Activated T-helper 17 cell treated with anti-CD3 and anti-CD28 coated beads, Interleukin-2, amount 50 U/mL, for 72 hours (primary cell): Measurements from ENCODE around the gene PPIF. TPM values are rescaled to one million over a fixed set of nuclear protein-coding genes. Genes with fewer than 3 reads are reported as not detected.
A peak's percentile ranks its signal among the peaks of the same experiment; 100 is the strongest.

ENCODE experiments used
- ATAC-seq: fragments of 150-1000 bp; cut with Tn5 transposase; replicated peaks from 2 replicates; pipeline ENCODE4 v1.10.0; 2021; ENCODE audit warnings: mild to moderate bottlenecking, moderate library complexity
- H3K27ac Mint-ChIP-seq: one replicate; pipeline ENCODE4 v1.8.0; 2022; ENCODE audit warnings: mixed read lengths
- H3K27me3 Mint-ChIP-seq: one replicate; pipeline ENCODE4 v1.8.0; 2022; ENCODE audit warnings: mixed read lengths
- H3K36me3 Mint-ChIP-seq: one replicate; pipeline ENCODE4 v1.8.0; 2022; ENCODE audit warnings: low read depth, mild to moderate bottlenecking, mixed read lengths
- H3K4me1 Mint-ChIP-seq: one replicate; pipeline ENCODE4 v1.8.0; 2022; ENCODE audit warnings: mixed read lengths
- H3K4me3 Mint-ChIP-seq: one replicate; pipeline ENCODE4 v1.8.0; 2022; ENCODE audit warnings: mild to moderate bottlenecking, mixed read lengths
- H3K9me3 Mint-ChIP-seq: one replicate; pipeline ENCODE4 v1.8.0; 2022; ENCODE audit warnings: mixed read lengths
- total RNA-seq, 2 donors: library from RNA; stranded (reverse); gene quantifications; one replicate each; pipeline ENCODE4 v1.2.3, GENCODE V29; 2022

The PPIF gene
- 100 to 1,000 TPM in 1 of 2 donors, 10 to 100 TPM in 1; 73.7 to 170 TPM for total RNA-seq

DNA sequence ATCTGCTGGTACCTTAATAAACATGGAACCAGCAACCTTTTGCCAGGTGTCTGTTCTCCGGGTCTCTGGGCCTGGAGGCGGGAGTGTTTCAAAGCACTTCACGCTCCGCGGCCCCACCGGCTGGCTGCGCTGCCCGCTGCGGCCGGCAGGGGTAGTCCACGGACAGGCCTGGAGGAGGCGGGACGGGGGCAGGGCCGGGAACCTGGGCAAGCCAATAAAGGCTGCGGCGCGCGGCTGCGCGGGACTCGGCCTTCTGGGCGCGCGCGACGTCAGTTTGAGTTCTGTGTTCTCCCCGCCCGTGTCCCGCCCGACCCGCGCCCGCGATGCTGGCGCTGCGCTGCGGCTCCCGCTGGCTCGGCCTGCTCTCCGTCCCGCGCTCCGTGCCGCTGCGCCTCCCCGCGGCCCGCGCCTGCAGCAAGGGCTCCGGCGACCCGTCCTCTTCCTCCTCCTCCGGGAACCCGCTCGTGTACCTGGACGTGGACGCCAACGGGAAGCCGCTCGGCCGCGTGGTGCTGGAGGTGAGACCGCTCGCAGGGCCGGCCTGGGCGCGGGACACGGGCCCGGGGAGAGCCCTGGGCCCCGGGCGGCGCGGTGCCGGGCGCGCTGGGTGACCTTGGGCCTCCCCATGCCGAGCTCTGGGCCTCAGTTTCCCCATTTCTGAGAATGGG, at the start of gene PPIF:
Gene PPIF (plus strand): TSS at position 244 of the 668 bp plus-strand sequence. CDS start 80 bp downstream, at position 324.
- ATAC-seq = peak; percentile 93
- Mint-ChIP-seq H3K9me3 (no peaks in the 10 kb centered on the region), H3K4me3 (peak within 1 kb of the TSS; percentile 91), H3K36me3 (peaks cover 45% of the 10 kb centered on the region), H3K4me1 (peaks cover 9% of the 10 kb centered on the region), H3K27ac (peak within 1 kb of the TSS; percentile 94), H3K27me3 (no peaks in the 10 kb centered on the region)

DNA sequence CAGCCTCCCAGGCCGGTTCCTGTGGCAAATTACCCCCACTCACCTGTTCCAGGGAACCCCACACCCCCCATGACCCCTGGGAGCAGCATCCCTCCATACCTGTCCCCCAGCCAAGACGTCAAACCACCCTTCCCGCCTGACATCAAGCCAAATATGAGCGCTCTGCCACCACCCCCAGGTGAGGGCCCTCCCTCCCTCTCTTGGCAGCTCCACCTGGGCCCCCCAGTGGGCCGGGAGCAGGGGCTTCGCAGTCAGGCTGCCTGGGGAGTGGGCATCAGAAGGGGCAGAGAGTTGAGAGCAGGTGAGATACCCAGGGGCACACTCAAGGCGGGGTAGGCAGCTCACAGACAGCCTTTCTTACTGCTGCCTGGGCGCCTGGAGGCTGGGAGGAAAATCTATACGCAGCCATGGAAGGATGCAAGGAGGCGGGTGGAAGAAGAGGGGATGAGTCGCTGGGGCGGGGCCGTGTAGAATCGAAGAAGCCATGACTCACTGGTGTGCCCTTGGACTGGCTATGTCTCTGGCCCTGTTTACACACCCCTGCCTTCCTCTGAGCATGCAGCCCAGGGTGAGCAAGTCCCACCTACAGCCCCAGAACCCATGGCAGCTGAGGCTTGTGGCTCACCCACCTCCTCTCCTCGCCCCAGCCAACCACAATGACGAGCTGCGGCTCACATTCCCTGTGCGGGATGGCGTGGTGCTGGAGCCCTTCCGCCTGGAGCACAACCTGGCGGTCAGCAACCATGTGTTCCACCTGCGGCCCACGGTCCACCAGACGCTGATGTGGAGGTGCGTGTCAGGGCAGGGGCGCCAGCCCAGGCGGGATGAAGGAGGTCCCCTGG, 48.6 kb upstream of the PPIF start:
- Mint-ChIP-seq H3K4me3 (no peak overlapping the region), H3K27ac (peak overlapping the region; percentile 46), H3K36me3 (peaks cover 95% of the 10 kb centered on the region), H3K4me1 (peaks cover 12% of the 10 kb centered on the region), H3K9me3 (no peaks in the 10 kb centered on the region), H3K27me3 (no peaks in the 10 kb centered on the region)
- peak; percentile 95 for ATAC-seq

DNA sequence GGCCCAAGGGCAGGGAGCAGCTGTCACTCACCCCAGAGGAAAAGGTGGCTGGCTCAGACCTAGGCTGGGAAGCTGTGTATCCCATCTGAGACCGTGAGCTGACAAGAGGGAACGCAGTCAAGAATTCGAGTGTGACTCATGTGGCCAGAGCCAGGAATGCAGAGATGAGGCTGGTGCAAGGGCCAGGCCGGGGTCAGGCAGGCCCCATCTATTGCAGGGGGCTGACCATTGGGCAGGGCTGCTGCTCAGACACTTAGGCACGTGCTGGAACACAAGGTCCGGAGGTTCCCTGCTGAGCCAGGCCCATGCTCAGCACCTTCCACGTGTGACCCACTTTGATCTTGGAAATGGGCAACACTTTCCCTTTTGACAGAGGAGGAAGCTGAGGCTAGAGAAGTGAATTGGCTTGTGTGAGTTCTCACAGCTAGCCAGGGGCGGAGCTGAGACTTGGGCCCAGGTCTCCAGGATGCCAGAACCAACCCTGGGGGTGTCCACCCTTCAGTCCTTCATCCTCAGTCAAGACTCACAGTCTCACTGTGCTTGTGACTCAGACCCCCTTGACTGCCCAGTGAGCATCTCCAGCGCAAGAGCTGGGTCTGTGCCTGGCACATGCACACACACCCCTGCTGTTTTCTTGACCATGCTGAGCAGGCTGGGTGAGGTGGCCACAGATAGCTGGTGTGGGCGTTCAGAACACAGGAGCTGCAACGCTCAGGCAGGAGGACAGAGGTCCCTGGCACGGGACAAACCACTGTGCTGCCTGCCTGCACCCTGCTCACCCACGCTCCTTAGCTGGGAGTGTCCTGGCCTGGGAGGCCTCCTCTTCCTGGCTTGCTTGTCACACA, 47.6 kb upstream of the PPIF start:
- no peak for ATAC-seq
- Mint-ChIP-seq H3K36me3 (peaks cover 95% of the 10 kb centered on the region), H3K4me3 (no peak overlapping the region), H3K9me3 (no peaks in the 10 kb centered on the region), H3K27me3 (no peaks in the 10 kb centered on the region), H3K27ac (peak overlapping the region; percentile 50), H3K4me1 (peaks cover 7% of the 10 kb centered on the region)

DNA sequence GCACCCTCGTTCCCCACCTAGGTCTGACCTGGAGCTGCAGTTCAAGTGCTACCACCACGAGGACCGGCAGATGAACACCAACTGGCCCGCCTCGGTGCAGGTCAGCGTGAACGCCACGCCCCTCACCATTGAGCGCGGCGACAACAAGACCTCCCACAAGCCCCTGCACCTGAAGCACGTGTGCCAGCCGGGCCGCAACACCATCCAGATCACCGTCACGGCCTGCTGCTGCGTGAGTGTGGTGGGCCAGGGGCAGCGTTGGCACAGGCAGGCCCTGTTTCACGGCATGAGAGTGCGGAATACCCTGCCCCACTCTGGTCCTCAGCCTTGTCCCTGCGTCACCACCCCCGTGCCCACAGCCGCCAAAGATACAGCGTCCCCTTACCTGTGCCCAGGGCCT, 46.6 kb upstream of the PPIF start:
- H3K27ac Mint-ChIP-seq = peak overlapping the region; percentile 1

DNA sequence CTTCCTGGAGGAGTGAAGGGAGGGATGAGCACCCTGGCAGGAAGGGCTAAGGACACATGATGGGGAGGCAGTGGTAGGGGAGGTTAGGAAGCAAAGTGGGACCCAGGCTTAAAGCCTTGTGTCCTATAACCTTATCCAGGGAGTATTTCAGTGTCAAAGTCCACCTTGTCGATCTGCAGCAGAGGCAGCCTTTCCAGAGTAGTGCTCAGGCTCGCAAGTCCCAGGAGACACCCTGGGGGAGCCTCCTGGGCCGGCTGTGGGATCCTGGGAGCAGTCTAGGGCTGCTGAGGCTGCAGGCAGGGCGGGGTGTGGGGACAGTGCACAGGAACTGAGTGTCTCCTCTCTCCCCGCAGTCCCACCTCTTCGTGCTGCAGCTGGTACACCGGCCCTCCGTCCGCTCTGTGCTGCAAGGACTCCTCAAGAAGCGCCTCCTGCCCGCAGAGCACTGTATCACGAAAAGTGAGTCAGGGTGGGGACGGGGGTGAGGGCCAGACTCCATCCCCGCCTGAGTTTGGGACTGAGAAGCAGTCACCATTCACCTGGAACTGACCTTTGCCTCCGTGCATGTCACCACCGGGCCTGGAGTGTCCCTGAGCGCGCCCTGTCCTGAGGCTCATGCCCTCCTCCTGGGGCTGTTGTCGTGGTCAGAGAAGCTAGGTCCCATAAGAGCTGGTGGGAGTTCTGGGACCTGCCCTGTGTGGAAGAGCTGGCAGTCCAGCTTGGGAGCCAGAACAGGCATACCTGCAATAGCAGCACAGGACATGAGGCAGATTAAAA, 45.3 kb upstream of the PPIF start:
- Mint-ChIP-seq H3K9me3 (no peaks in the 10 kb centered on the region), H3K36me3 (peaks cover 95% of the 10 kb centered on the region), H3K27me3 (no peaks in the 10 kb centered on the region), H3K4me3 (no peak overlapping the region), H3K4me1 (no peaks in the 10 kb centered on the region), H3K27ac (peak overlapping the region; percentile 1)
- ATAC-seq = no peak

More for the DNA sequence above, 46.6 kb upstream of the PPIF start:
- Mint-ChIP-seq H3K9me3 (no peaks in the 10 kb centered on the region), H3K36me3 (peaks cover 95% of the 10 kb centered on the region), H3K4me3 (no peak overlapping the region), H3K4me1 (peaks cover 2% of the 10 kb centered on the region), H3K27me3 (no peaks in the 10 kb centered on the region)
- ATAC-seq = no peak

DNA sequence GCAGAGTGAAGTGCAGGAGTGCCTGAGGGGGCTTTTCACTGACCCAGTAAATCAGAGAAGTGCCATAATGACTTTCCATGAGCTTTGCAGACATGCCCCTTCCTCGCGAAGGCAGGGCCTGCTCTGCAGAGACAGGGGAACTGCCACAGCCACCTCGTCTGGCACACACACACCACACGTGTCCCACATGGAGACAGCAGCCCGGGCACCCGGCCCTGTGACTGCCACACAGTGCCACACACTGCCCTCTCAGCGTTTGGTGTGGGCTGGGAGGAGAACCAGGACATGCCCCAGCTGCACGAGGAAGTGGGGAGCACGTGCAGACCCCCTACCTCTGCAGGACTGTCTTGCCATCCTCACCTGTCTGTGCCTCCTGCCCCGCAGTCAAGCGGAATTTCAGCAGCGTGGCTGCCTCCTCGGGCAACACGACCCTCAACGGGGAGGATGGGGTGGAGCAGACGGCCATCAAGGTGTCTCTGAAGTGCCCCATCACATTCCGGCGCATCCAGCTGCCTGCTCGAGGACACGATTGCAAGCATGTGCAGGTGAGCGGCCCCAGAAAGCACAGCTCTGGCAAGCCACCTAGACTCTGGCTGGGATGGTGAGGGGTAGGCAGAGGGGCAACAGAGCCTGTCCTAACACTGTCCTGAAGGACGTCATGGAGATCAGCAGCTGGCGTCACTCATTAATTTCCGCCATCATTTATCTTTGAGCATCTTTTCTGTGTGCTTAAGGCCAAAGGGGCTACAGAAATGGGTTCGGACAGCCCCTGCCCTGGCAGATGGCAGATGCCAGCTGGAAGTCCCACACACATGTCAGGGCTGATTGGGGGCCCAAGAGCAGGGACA, 43.4 kb upstream of the PPIF start:
- no peak for ATAC-seq
- H3K27ac Mint-ChIP-seq = peak overlapping the region; percentile 66
- H3K27me3 Mint-ChIP-seq = no peaks in the 10 kb centered on the region
- peaks cover 94% of the 10 kb centered on the region for H3K36me3 Mint-ChIP-seq
- H3K9me3 Mint-ChIP-seq = no peaks in the 10 kb centered on the region
- peaks cover 5% of the 10 kb centered on the region for H3K4me1 Mint-ChIP-seq
- H3K4me3 Mint-ChIP-seq = no peak overlapping the region

DNA sequence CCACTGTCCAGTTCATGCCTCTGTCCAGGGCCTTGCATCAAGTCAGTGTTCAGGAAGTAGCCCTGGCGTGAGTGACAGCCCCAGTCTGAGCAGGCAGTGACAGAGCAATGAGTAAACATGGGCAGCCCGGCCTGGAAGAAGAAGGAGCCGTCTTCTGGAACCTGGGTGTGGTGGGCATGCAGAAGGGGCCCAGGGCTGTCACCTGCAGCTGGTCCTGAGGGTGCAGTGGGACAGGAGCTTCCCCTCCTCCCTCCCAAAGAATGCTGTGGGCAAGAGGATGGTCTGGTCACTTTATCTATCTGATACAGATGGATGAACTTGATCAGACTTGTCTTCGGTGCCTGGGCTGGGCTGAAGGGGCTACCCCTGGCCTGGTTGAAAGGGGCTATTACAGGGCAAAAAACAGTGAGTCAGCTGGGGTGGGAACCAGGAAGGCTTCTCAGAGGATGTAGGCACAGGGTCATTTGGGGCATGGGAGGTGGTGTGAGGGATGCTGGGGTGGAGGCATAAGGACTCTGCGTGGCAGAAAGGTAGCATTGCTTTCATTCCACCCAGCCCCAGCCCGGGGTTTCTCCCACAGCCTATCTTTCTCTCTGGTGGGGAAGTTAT, 42.7 kb upstream of the PPIF start:
- Mint-ChIP-seq H3K36me3 (peaks cover 94% of the 10 kb centered on the region), H3K27ac (peak overlapping the region; percentile 66), H3K9me3 (no peaks in the 10 kb centered on the region), H3K4me3 (no peak overlapping the region), H3K27me3 (no peaks in the 10 kb centered on the region), H3K4me1 (peaks cover 5% of the 10 kb centered on the region)
- ATAC-seq = no peak

DNA sequence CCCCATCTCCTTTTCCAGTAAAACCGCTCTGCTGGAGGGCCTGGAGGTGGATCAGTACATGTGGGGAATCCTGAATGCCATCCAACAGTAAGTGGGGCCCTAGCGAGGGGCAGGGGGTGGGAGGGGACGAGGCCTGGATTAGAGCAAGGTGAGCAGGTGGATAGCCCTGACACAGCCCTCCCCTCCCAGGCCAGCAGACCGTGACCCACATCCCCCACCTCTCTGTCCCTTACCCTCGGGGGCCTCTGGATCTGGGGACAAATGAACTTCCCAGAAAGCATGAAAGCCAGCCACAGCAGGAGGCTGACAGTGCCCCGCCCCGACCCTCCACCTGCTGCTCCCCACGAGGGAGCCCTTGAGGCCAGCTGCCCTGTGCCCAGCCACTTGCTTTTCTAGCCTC, 41.8 kb upstream of the PPIF start:
- ATAC-seq = no peak
- H3K4me3 Mint-ChIP-seq = no peak overlapping the region
- H3K4me1 Mint-ChIP-seq = peaks cover 5% of the 10 kb centered on the region
- H3K27me3 Mint-ChIP-seq = no peaks in the 10 kb centered on the region
- H3K27ac Mint-ChIP-seq = no peak overlapping the region
- H3K36me3 Mint-ChIP-seq = peaks cover 89% of the 10 kb centered on the region
- H3K9me3 Mint-ChIP-seq = no peaks in the 10 kb centered on the region

DNA sequence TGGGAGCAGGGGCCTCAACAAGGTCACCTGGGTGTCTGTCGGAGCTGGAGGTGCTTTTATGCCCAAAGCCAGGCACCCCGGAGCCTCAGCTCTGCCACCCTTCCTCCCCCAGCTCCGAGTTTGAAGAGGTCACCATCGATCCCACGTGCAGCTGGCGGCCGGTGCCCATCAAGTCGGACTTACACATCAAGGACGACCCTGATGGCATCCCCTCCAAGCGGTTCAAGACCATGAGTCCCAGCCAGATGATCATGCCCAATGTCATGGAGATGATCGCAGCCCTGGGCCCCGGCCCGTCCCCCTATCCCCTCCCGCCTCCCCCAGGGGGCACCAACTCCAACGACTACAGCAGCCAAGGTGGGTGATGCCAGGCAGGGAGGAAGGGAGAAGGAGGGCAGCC, 41.3 kb upstream of the PPIF start:
- Mint-ChIP-seq H3K27ac (no peak overlapping the region), H3K27me3 (no peaks in the 10 kb centered on the region), H3K36me3 (peaks cover 88% of the 10 kb centered on the region), H3K4me3 (no peak overlapping the region), H3K9me3 (no peaks in the 10 kb centered on the region), H3K4me1 (peaks cover 5% of the 10 kb centered on the region)
- no peak for ATAC-seq

DNA sequence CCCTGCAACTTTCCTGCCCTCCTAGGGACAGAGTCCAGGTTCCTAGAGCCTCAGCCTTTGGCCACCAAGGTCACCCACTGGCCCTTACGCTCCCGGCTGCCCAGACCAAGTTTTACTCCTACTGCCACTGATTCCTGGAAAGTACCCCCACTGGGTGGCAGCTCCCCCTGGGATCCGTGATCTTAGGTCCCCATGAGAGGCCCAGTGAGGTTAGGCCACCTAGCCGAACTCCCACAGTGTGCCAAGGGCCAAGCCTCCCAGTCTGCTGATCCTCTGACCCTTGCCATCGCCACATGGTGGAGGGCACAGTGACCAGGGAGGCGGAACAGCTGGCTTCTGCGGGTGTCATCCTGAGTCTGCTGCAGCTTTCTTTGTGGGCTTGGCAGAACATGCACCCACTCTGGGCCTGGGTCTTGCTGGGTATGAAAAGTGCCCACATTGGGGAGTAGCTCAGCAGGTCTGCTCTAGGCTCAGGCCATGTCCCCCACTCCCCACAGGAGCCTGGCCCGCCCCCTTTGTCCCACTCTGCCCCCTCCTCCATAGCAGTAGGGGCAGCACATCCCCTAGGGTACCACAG, 40.5 kb upstream of the PPIF start:
- Mint-ChIP-seq H3K9me3 (no peaks in the 10 kb centered on the region), H3K36me3 (peaks cover 81% of the 10 kb centered on the region), H3K27me3 (no peaks in the 10 kb centered on the region), H3K4me3 (no peak overlapping the region), H3K27ac (no peak overlapping the region), H3K4me1 (peaks cover 5% of the 10 kb centered on the region)
- no peak for ATAC-seq

DNA sequence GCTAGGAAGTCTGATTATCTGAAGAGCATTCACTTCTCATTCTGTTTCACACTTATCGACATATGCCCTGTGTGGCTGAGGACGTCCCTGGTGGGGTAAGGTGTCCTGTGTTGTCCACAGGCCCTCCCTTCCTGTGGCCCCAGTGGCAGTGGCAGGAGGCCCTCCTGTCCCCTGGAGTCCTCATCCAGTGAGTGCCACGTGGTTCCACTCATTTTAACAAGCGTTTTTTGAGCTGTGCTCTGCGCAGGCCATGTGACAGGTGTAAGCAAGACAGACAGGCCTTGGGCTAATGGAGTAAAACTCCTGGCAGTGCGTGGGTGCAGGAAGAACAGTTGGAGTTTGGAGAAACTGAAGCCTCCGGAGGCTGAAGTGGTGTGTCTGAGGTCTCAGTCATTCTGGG, 39.3 kb upstream of the PPIF start:
- Mint-ChIP-seq H3K36me3 (peaks cover 78% of the 10 kb centered on the region), H3K4me3 (no peak overlapping the region), H3K27me3 (no peaks in the 10 kb centered on the region), H3K27ac (peak overlapping the region; percentile 31), H3K4me1 (peaks cover 5% of the 10 kb centered on the region), H3K9me3 (no peaks in the 10 kb centered on the region)
- no peak for ATAC-seq

DNA sequence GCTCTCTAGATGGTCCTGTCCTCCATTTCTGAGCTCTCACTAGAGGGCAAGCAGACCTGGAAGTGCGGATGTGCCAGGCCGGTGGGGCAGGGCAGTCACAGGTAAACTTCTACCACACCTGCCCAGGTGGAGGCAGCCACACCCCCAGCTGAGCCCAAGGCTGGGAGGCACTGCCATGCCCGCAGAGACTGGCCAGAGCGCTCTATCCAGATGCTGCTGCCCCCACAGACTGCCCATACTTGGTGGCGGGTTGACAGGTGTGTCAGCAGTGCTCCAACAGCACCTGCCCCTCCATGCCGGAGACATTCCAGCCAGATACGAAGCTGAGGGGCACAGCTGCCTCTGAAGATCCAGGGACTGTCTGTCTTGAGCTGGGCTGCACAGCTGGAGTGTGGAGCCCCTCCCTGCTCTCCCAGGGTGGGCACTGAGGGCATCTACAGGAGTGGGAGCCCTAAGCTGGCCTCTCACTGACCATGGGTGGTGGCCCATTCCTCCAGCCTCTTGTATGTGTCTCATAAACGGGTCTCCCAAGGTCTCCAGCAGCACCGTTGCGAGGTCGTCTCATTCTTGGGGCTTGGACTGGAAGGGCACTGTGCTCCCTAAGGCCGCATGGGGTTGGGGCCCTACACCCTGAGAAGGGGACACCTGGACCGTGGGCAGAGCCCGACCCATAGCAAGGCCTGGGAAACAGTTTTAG, 38.2 kb upstream of the PPIF start:
- peaks cover 71% of the 10 kb centered on the region for H3K36me3 Mint-ChIP-seq
- H3K27ac Mint-ChIP-seq = peak overlapping the region; percentile 59
- no peak for ATAC-seq
- no peaks in the 10 kb centered on the region for H3K27me3 Mint-ChIP-seq
- H3K4me3 Mint-ChIP-seq = no peak overlapping the region
- H3K9me3 Mint-ChIP-seq = no peaks in the 10 kb centered on the region
- H3K4me1 Mint-ChIP-seq = peaks cover 5% of the 10 kb centered on the region
